H9 (cell line): Measurements from ENCODE around the gene EXD2. TPM values are rescaled to one million over a fixed set of nuclear protein-coding genes. Genes with fewer than 3 reads are reported as not detected.

ENCODE experiments used
- DNase-seq: peaks from one replicate; pipeline ENCODE4 v3.0.0-alpha.2; 2017
- H2AFZ ChIP-seq: one replicate; pipeline ENCODE4 v1.6.1; 2013; ENCODE audit warnings: mild to moderate bottlenecking, low read length, control low read depth, moderate library complexity
- H2AK5ac ChIP-seq: 2 replicates; pipeline ENCODE4 v1.6.1; 2013; ENCODE audit warnings: low read length, control low read depth, mixed read lengths; ENCODE audit not compliant: insufficient read length
- H2BK120ac ChIP-seq: one replicate; pipeline ENCODE4 v1.6.1; 2013; ENCODE audit warnings: low read depth, mild to moderate bottlenecking, low read length, control low read depth, inconsistent platforms; ENCODE audit not compliant: poor library complexity, severe bottlenecking
- H2BK12ac ChIP-seq: 2 replicates; pipeline ENCODE4 v1.6.1; 2013; ENCODE audit warnings: low read length, control low read depth, mixed read lengths, low read depth; ENCODE audit not compliant: insufficient read length
- H2BK15ac ChIP-seq: 2 replicates; pipeline ENCODE4 v1.6.1; 2013; ENCODE audit warnings: low read depth, low read length, control low read depth
- H2BK20ac ChIP-seq: one replicate; pipeline ENCODE4 v1.6.1; 2013; ENCODE audit warnings: low read depth, mild to moderate bottlenecking, low read length, control low read depth, inconsistent platforms; ENCODE audit not compliant: poor library complexity, severe bottlenecking
- H2BK5ac ChIP-seq: 2 replicates; pipeline ENCODE4 v1.6.1; 2013; ENCODE audit warnings: low read length, control low read depth, mixed read lengths; ENCODE audit not compliant: insufficient read length
- H3K14ac ChIP-seq: 2 replicates; pipeline ENCODE4 v1.6.1; 2013; ENCODE audit warnings: low read length, control low read depth; ENCODE audit not compliant: insufficient read depth
- H3K18ac ChIP-seq: 2 replicates; pipeline ENCODE4 v1.6.1; 2013; ENCODE audit warnings: low read depth, mild to moderate bottlenecking, mixed read lengths, low read length, control low read depth; ENCODE audit not compliant: insufficient read length
- H3K23ac ChIP-seq: 2 replicates; pipeline ENCODE4 v1.6.1; 2013; ENCODE audit warnings: low read length, control low read depth, mixed read lengths, low read depth; ENCODE audit not compliant: insufficient read length
- H3K23me2 ChIP-seq: 2 replicates; pipeline ENCODE4 v1.6.1; 2013; ENCODE audit warnings: low read depth, mild to moderate bottlenecking, mixed read lengths, low read length, control low read depth; ENCODE audit not compliant: insufficient read length, poor library complexity, severe bottlenecking
- H3K27ac ChIP-seq: 2 replicates; pipeline ENCODE4 v1.5.1; 2013; ENCODE audit warnings: low read length, control low read depth, mixed read lengths, low read depth; ENCODE audit not compliant: insufficient read length
- H3K27me3 ChIP-seq: 2 replicates; pipeline ENCODE4 v1.6.1; 2013; ENCODE audit warnings: low read length, control low read depth, inconsistent platforms; ENCODE audit not compliant: insufficient read depth
- H3K4ac ChIP-seq: 2 replicates; pipeline ENCODE4 v1.6.1; 2013; ENCODE audit warnings: low read depth, mild to moderate bottlenecking, control low read depth, inconsistent platforms, low read length, moderate library complexity
- H3K4me1 ChIP-seq: 2 replicates; pipeline ENCODE4 v1.6.1; 2013; ENCODE audit warnings: low read length, control low read depth, inconsistent platforms; ENCODE audit not compliant: insufficient read depth
- H3K4me2 ChIP-seq: 2 replicates; pipeline ENCODE4 v1.6.1; 2013; ENCODE audit warnings: low read length, control low read depth, mixed read lengths; ENCODE audit not compliant: insufficient read length, insufficient read depth
- H3K56ac ChIP-seq: 2 replicates; pipeline ENCODE4 v1.6.1; 2013; ENCODE audit warnings: low read depth, mild to moderate bottlenecking, mixed read lengths, low read length, control low read depth; ENCODE audit not compliant: insufficient read length
- H3K79me1 ChIP-seq: 2 replicates; pipeline ENCODE4 v1.6.1; 2013; ENCODE audit warnings: low read depth, mild to moderate bottlenecking, moderate library complexity, low read length, control low read depth, inconsistent platforms; ENCODE audit not compliant: insufficient read depth, poor library complexity, severe bottlenecking
- H3K79me2 ChIP-seq: 2 replicates; pipeline ENCODE4 v1.6.1; 2013; ENCODE audit warnings: low read length, control low read depth, inconsistent platforms; ENCODE audit not compliant: insufficient read depth
- H3K9ac ChIP-seq: 2 replicates; pipeline ENCODE4 v1.6.1; 2013; ENCODE audit warnings: low read length, control low read depth, mixed read lengths; ENCODE audit not compliant: insufficient read length; ENCODE audit errors: extremely low read depth
- H3K9me3 ChIP-seq: one replicate; pipeline ENCODE4 v1.6.1; 2013; ENCODE audit warnings: low read depth, low read length, inconsistent platforms; ENCODE audit not compliant: control insufficient read depth
- H3T11ph ChIP-seq: one replicate; pipeline ENCODE4 v1.6.1; 2013; ENCODE audit warnings: mild to moderate bottlenecking, low read length, control low read depth, inconsistent platforms
- H4K20me1 ChIP-seq: one replicate; pipeline ENCODE4 v1.6.1; 2013; ENCODE audit not compliant: control insufficient read depth, insufficient read length, insufficient read depth
- H4K5ac ChIP-seq: 2 replicates; pipeline ENCODE4 v1.6.1; 2013; ENCODE audit warnings: low read depth, mild to moderate bottlenecking, mixed read lengths, low read length, control low read depth; ENCODE audit not compliant: insufficient read length
- H4K8ac ChIP-seq: replicated peaks from 2 replicates; pipeline ENCODE4 v1.6.1; 2013; ENCODE audit warnings: low read length, control low read depth, mixed read lengths, low read depth; ENCODE audit not compliant: insufficient read length
- H4K91ac ChIP-seq: 2 replicates; pipeline ENCODE4 v1.6.1; 2013; ENCODE audit warnings: low read depth, mild to moderate bottlenecking, moderate library complexity, mixed read lengths, low read length, control low read depth; ENCODE audit not compliant: insufficient read length
- H3K27ac Mint-ChIP-seq, 3 experiments: 2 replicates in 2 of 3; 3 replicates in 1 of 3; pipeline ENCODE4 v1.8.0; 2020 to 2021; ENCODE audit warnings: mixed read lengths in 3 of 3, mild to moderate bottlenecking in 1 of 3, moderate library complexity in 1 of 3
- H3K27me3 Mint-ChIP-seq: 2 replicates; pipeline ENCODE4 v1.8.0; 2021; ENCODE audit warnings: low read depth, mild to moderate bottlenecking, moderate library complexity, mixed read lengths
- H3K36me3 Mint-ChIP-seq, 3 experiments: 2 replicates in 2 of 3; 3 replicates in 1 of 3; pipeline ENCODE4 v1.8.0; 2020 to 2021; ENCODE audit warnings: low read depth in 3 of 3, mixed read lengths in 3 of 3; ENCODE audit not compliant: insufficient read depth in 1 of 3
- H3K4me1 Mint-ChIP-seq, 2 experiments: 2 replicates each; pipeline ENCODE4 v1.8.0; 2020; ENCODE audit warnings: mixed read lengths in 2 of 2
- H3K4me3 Mint-ChIP-seq, 2 experiments: 2 replicates in 1 of 2; 3 replicates in 1 of 2; pipeline ENCODE4 v1.8.0; 2020 to 2021; ENCODE audit warnings: mild to moderate bottlenecking in 2 of 2, mixed read lengths in 2 of 2, moderate library complexity in 1 of 2
- H3K9me3 Mint-ChIP-seq, 2 experiments: 2 replicates in 1 of 2; 3 replicates in 1 of 2; pipeline ENCODE4 v1.8.0; 2020; ENCODE audit warnings: mild to moderate bottlenecking in 2 of 2, mixed read lengths in 2 of 2, moderate library complexity in 1 of 2
- WGBS: extraction: QIAGEN DNeasy Blood & Tissue Kit; methylation state at CpG from one replicate; pipeline ENCODE4 v1.1.7; 2013; ENCODE audit warnings: missing lambda C conversion rate, low lambda C conversion rate, mixed read lengths; ENCODE audit not compliant: insufficient read length; ENCODE audit errors: extremely low coverage; 5-methylcytosine and 5-hydroxymethylcytosine counted together
- total RNA-seq: library from RNA; stranded (reverse); gene quantifications from 2 replicates; pipeline ENCODE4 v1.2.1, GENCODE V29; 2021
- TF ChIP-seq, protein P1 (sequence below): fragments of 200-600 bp; sonication (generic); conservative IDR thresholded peaks from 3 replicates; pipeline ENCODE4 v1.8.0; 2021; ENCODE audit warnings: antibody characterized with exemption, mild to moderate bottlenecking

EXD2 gene
- total RNA-seq, 1 experiment from 2014 or later: 19.6 TPM

DNA sequence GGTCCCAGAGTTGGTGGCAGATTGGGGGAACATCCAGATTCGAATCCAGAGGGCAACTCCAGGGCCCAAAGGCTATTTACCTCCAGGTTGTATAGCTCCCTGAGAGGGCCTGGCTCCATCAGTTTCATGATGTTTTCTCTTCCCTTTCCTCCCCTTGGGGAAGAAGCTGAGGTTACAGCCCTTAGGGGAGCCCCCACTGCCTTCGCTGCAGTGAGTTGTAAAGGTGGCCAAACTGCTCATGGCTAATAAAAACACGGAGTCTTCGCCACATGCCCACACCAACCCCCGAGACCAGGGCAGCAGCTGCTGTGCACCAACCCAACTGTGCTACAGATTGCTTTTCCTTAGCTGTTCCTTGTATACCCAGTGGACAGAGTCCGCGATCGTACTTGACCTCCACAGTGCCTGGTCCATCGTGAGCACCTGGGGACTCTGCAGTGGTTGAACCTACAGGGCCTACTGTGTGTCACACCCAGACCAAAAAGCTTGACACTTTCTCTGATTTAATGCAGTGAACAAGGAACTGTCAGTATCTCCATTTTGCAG lies 89.5 kb downstream of the EXD2 start:
- Histone ChIP-seq H3K27me3 (no peaks in the 10 kb centered on the region), H3K79me2 (no peaks in the 10 kb centered on the region), H2BK5ac (no peak overlapping the region), H4K8ac (no peak overlapping the region), H3K56ac (no peak overlapping the region), H4K20me1 (no peaks in the 10 kb centered on the region), H3K23me2 (peaks cover 2% of the 10 kb centered on the region), H3K18ac (no peak overlapping the region), H2AK5ac (no peak overlapping the region), H2BK20ac (no peak overlapping the region), H3K9ac (no peak overlapping the region), H2BK120ac (no peak overlapping the region), H3K14ac (no peak overlapping the region), H2BK15ac (no peak overlapping the region), H3K4me1 (no peaks in the 10 kb centered on the region), H3K23ac (no peak overlapping the region), H2AFZ (no peak overlapping the region), H3K4me2 (no peak overlapping the region), H4K91ac (no peak overlapping the region), H2BK12ac (no peak overlapping the region), H3K9me3 (no peaks in the 10 kb centered on the region), H3K79me1 (no peaks in the 10 kb centered on the region), H3K27ac (no peak overlapping the region), H4K5ac (no peak overlapping the region), H3K4ac (no peak overlapping the region), H3T11ph (no peak overlapping the region)
- Mint-ChIP-seq H3K4me3 (no peak overlapping the region), H3K27me3 (peaks cover 7% of the 10 kb centered on the region), H3K36me3 (no peaks in the 10 kb centered on the region; a peak in 1 of 7 replicates), H3K27ac (no peak overlapping the region), H3K4me1 (no peaks in the 10 kb centered on the region), H3K9me3 (no peaks in the 10 kb centered on the region)
- whole genome bisulfite sequencing: no CpG with 5 or more reads among the region's 9 CpGs
- TF ChIP-seq, protein P1, sequence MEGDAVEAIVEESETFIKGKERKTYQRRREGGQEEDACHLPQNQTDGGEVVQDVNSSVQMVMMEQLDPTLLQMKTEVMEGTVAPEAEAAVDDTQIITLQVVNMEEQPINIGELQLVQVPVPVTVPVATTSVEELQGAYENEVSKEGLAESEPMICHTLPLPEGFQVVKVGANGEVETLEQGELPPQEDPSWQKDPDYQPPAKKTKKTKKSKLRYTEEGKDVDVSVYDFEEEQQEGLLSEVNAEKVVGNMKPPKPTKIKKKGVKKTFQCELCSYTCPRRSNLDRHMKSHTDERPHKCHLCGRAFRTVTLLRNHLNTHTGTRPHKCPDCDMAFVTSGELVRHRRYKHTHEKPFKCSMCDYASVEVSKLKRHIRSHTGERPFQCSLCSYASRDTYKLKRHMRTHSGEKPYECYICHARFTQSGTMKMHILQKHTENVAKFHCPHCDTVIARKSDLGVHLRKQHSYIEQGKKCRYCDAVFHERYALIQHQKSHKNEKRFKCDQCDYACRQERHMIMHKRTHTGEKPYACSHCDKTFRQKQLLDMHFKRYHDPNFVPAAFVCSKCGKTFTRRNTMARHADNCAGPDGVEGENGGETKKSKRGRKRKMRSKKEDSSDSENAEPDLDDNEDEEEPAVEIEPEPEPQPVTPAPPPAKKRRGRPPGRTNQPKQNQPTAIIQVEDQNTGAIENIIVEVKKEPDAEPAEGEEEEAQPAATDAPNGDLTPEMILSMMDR: no peak
- DNase-seq: peak; percentile 10
